HEK293T (cell line): Measurements from ENCODE around the gene TRAM2.

Experiments
- BHLHE40 ChIP-seq: fragments of 450-650 bp; IDR thresholded peaks from 2 replicates; pipeline ENCODE4 v1.6.1; 2016; ENCODE audit warnings: mild to moderate bottlenecking, moderate library complexity, borderline replicate concordance
- FOXM1 ChIP-seq: fragments of 450-650 bp; IDR thresholded peaks from 2 replicates; pipeline ENCODE4 v1.6.1; 2017; ENCODE audit warnings: mild to moderate bottlenecking, borderline replicate concordance
- HDGF ChIP-seq: fragments of 450-650 bp; IDR thresholded peaks from 2 replicates; pipeline ENCODE4 v1.6.1; 2017; ENCODE audit warnings: antibody characterized with exemption, borderline replicate concordance
- NFRKB ChIP-seq: fragments of 450-650 bp; IDR thresholded peaks from 2 replicates; pipeline ENCODE4 v1.6.1; 2016; ENCODE audit warnings: mild to moderate bottlenecking, moderate library complexity

GRCh38 chr6:52574709-52575501 is 2.0 kb downstream of the TRAM2 start:
- no peak for TF ChIP-seq HDGF
- TF ChIP-seq BHLHE40 = no peak
- TF ChIP-seq FOXM1 = no peak
- TF ChIP-seq NFRKB = no peak
